Colon (tissue), 2 donors: Measurements from ENCODE around the gene DLL4.

Experiments used
- FAIRE-seq: peaks from 2 replicates; lab custom pipeline; 2012; peaks lifted over from hg19 to GRCh38; lab: Jason Lieb, UNC
- donor health status: control.
- donor health status: control.

The DLL4 gene

GRCh38 chr15:40928821-40929659 lies at the start of gene DLL4:
Gene DLL4 (plus strand): TSS chr15:40929340. CDS start chr15:40929669, 329 bp downstream.
- FAIRE-seq = no peak

- no peak for FAIRE-seq
Observed at GRCh38 chr15:40879609-40880008, 49.5 kb upstream of the DLL4 start.

- no peak for FAIRE-seq
Observed at GRCh38 chr15:40881351-40881750, 47.8 kb upstream of the DLL4 start.

- FAIRE-seq = no peak
Observed at GRCh38 chr15:40886586-40886985, 42.6 kb upstream of the DLL4 start.

GRCh38 chr15:40889112-40889511 lies 40.0 kb upstream of the DLL4 start:
- FAIRE-seq = no peak

- no peak for FAIRE-seq
Observed at GRCh38 chr15:40891138-40891537, 38.0 kb upstream of the DLL4 start.

GRCh38 chr15:40891810-40892446 lies 37.2 kb upstream of the DLL4 start:
- FAIRE-seq = no peak

GRCh38 chr15:40892447-40893012 lies 36.6 kb upstream of the DLL4 start:
- FAIRE-seq = no peak

- no peak for FAIRE-seq
Observed at GRCh38 chr15:40893019-40893670, 36.0 kb upstream of the DLL4 start.

- no peak for FAIRE-seq
Observed at GRCh38 chr15:40893733-40894680, 35.1 kb upstream of the DLL4 start, which contains the start of gene VPS18. Gene VPS18 (plus strand): TSS chr15:40894450. CDS start chr15:40894769, 319 bp downstream.

- FAIRE-seq = no peak
Observed at GRCh38 chr15:40894681-40895448, 34.3 kb upstream of the DLL4 start.

GRCh38 chr15:40899536-40900207 lies 29.5 kb upstream of the DLL4 start:
- FAIRE-seq = no peak

GRCh38 chr15:40900256-40901052 lies 28.7 kb upstream of the DLL4 start:
- no peak for FAIRE-seq

- no peak for FAIRE-seq
Observed at GRCh38 chr15:40901053-40901443, 28.1 kb upstream of the DLL4 start.

- FAIRE-seq = no peak
Observed at GRCh38 chr15:40902605-40903561, 26.3 kb upstream of the DLL4 start.

- no peak for FAIRE-seq
Observed at GRCh38 chr15:40904552-40905201, 24.5 kb upstream of the DLL4 start.
